Measurements from ENCODE around the gene DENND2A. TPM values are rescaled to one million over a fixed set of nuclear protein-coding genes. Genes with fewer than 3 reads are reported as not detected.

DENND2A gene, protein sequence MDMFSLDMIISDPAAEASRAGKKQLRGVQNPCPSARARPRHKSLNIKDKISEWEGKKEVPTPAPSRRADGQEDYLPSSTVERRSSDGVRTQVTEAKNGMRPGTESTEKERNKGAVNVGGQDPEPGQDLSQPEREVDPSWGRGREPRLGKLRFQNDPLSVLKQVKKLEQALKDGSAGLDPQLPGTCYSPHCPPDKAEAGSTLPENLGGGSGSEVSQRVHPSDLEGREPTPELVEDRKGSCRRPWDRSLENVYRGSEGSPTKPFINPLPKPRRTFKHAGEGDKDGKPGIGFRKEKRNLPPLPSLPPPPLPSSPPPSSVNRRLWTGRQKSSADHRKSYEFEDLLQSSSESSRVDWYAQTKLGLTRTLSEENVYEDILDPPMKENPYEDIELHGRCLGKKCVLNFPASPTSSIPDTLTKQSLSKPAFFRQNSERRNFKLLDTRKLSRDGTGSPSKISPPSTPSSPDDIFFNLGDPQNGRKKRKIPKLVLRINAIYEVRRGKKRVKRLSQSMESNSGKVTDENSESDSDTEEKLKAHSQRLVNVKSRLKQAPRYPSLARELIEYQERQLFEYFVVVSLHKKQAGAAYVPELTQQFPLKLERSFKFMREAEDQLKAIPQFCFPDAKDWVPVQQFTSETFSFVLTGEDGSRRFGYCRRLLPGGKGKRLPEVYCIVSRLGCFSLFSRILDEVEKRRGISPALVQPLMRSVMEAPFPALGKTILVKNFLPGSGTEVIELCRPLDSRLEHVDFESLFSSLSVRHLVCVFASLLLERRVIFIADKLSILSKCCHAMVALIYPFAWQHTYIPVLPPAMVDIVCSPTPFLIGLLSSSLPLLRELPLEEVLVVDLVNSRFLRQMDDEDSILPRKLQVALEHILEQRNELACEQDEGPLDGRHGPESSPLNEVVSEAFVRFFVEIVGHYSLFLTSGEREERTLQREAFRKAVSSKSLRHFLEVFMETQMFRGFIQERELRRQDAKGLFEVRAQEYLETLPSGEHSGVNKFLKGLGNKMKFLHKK
- total RNA-seq (10 to 100 TPM; 10.7 to 16.6 (median 12.3) TPM), polyA plus RNA-seq (8.7 TPM)
- long read RNA-seq, donor 1, partial matches to known transcripts = 7 of 20 reads
- long read RNA-seq, donor 1, other reads (novel, unspliced or antisense) = 2 of 20 reads
- long read RNA-seq, donor 2, transcript DENND2A-201 (19 exons, 3,735 nt) = major isoform, 8 of 30 reads
- long read RNA-seq, donor 2, transcript DENND2A-209 (20 exons, 3,562 nt) = minor isoform, 5 of 30 reads
- long read RNA-seq, donor 2, partial matches to known transcripts = 8 of 30 reads
- long read RNA-seq, donor 2, other reads (novel, unspliced or antisense) = 8 of 30 reads
- long read RNA-seq, donor 3, transcript DENND2A-210 (18 exons, 3,452 nt) = major isoform, 6 of 19 reads
- long read RNA-seq, donor 3, partial matches to known transcripts = 6 of 19 reads
- long read RNA-seq, donor 3, other reads (novel, unspliced or antisense) = 7 of 19 reads
- long read RNA-seq, donor 4, partial matches to known transcripts = 3 of 12 reads
- long read RNA-seq, donor 4, other reads (novel, unspliced or antisense) = 1 of 12 reads

- intact Hi-C loops (cut with DNase I) = no loop called here
- peak; percentile 67 to 78 for ATAC-seq
- H3K27ac ChIP-seq (ENCODE audit: low read length) = peak within 1 kb of the TSS; percentile 80
- H3K9me3 ChIP-seq (ENCODE audit: control insufficient read depth, low read length) = no peaks in the 10 kb centered on the region
- peak within 1 kb of the TSS; percentile 83 for H3K4me3 ChIP-seq (ENCODE audit: low read length)
- peak; percentile 82 to 93 (median 93) for DNase-seq
- no peaks in the 10 kb centered on the region for H3K27me3 ChIP-seq (ENCODE audit: control insufficient read depth, insufficient read depth)
- peaks cover 10% of the 10 kb centered on the region for H3K4me1 ChIP-seq (ENCODE audit: control insufficient read depth, insufficient read depth, low read length)
- WGBS = 4% methylated on average over 78 of the region's 78 CpGs
These were observed at the start of gene DENND2A for GRCh38 chr7:140640727-140641523. TSS of gene DENND2A (minus strand) at chr7:140640813. CDS start at chr7:140602397, 38,416 bp downstream.

- no peak for ATAC-seq
- H3K27ac ChIP-seq (ENCODE audit: low read length) = no peak overlapping the region
- intact Hi-C loops (cut with DNase I) = no loop called here
- peak in 1 of 3 donors; percentile 22 for DNase-seq
- no peaks in the 10 kb centered on the region for H3K9me3 ChIP-seq (ENCODE audit: control insufficient read depth, low read length)
- no peaks in the 10 kb centered on the region for H3K27me3 ChIP-seq (ENCODE audit: control insufficient read depth, insufficient read depth)
- no peaks in the 10 kb centered on the region for H3K4me1 ChIP-seq (ENCODE audit: control insufficient read depth, insufficient read depth, low read length)
- 94% methylated on average over 16 of the region's 16 CpGs for WGBS
- H3K4me3 ChIP-seq (ENCODE audit: low read length) = no peak overlapping the region
These were observed 48.9 kb upstream of the DENND2A start for GRCh38 chr7:140689199-140690152.

DNA sequence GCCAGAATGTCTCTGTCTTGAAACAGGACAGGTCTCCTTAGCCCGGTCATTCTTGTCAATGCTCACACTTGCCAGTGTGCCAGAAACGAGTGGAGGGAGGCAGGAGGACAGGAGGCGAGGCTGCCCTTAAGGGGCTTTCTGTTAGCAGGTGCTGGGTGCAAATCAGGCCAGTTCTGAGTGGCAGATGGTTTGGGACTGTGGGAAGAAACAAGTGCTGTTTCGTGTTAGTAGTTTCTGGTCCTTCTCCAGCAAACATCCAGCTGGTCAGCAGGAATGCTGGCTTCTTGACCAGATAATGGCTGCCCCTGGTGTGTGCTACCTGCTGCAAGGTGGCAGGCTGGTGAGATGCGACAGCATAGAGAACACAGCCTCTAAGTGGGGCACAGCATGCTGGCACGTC lies 47.7 kb upstream of the DENND2A start:
- Histone ChIP-seq H3K4me1 (ENCODE audit: control insufficient read depth, insufficient read depth, low read length) (no peaks in the 10 kb centered on the region), H3K27me3 (ENCODE audit: control insufficient read depth, insufficient read depth) (no peaks in the 10 kb centered on the region), H3K4me3 (ENCODE audit: low read length) (no peak overlapping the region), H3K27ac (ENCODE audit: low read length) (no peak overlapping the region), H3K9me3 (ENCODE audit: control insufficient read depth, low read length) (no peaks in the 10 kb centered on the region)
- intact Hi-C loops (cut with DNase I) = no loop called here
- WGBS = 93% methylated on average over 6 of the region's 6 CpGs
- DNase-seq = no peak
- no peak for ATAC-seq

DNA sequence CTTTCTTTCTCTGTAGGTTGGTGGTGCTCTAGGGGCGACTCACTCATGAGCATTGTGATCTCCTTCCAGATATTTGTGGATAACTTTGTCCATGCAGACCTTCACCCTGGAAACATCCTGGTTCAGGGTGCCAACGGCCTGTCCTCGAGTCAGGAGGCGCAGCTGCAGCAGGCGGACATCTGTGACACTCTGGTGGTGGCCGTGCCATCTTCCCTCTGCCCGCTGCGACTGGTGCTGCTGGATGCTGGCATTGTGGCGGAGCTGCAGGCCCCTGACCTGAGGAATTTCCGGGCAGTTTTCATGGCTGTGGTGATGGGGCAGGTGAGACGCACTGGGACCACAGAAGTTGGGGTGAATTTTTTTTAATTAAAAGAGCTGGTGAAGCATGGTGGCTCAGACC lies 46.3 kb upstream of the DENND2A start:
- DNase-seq (peak in 1 of 3 donors; percentile 26), ATAC-seq (no peak)
- no peaks in the 10 kb centered on the region for H3K9me3 ChIP-seq (ENCODE audit: control insufficient read depth, low read length)
- no peaks in the 10 kb centered on the region for H3K4me1 ChIP-seq (ENCODE audit: control insufficient read depth, insufficient read depth, low read length)
- H3K4me3 ChIP-seq (ENCODE audit: low read length) = no peak overlapping the region
- no peak overlapping the region for H3K27ac ChIP-seq (ENCODE audit: low read length)
- 96% methylated on average over 11 of the region's 11 CpGs for WGBS
- intact Hi-C loops (cut with DNase I) = no loop called here
- no peaks in the 10 kb centered on the region for H3K27me3 ChIP-seq (ENCODE audit: control insufficient read depth, insufficient read depth)

- ATAC-seq = no peak
- intact Hi-C loops (cut with DNase I) = no loop called here
- no peak overlapping the region for H3K27ac ChIP-seq (ENCODE audit: low read length)
- peak in 1 of 3 donors; percentile 20 for DNase-seq
- H3K4me3 ChIP-seq (ENCODE audit: low read length) = no peak overlapping the region
- no peaks in the 10 kb centered on the region for H3K27me3 ChIP-seq (ENCODE audit: control insufficient read depth, insufficient read depth)
- no peaks in the 10 kb centered on the region for H3K9me3 ChIP-seq (ENCODE audit: control insufficient read depth, low read length)
- no peaks in the 10 kb centered on the region for H3K4me1 ChIP-seq (ENCODE audit: control insufficient read depth, insufficient read depth, low read length)
- 66% methylated on average over 10 of the region's 10 CpGs for WGBS
These were observed 44.9 kb upstream of the DENND2A start for GRCh38 chr7:140685407-140686087.

DNA sequence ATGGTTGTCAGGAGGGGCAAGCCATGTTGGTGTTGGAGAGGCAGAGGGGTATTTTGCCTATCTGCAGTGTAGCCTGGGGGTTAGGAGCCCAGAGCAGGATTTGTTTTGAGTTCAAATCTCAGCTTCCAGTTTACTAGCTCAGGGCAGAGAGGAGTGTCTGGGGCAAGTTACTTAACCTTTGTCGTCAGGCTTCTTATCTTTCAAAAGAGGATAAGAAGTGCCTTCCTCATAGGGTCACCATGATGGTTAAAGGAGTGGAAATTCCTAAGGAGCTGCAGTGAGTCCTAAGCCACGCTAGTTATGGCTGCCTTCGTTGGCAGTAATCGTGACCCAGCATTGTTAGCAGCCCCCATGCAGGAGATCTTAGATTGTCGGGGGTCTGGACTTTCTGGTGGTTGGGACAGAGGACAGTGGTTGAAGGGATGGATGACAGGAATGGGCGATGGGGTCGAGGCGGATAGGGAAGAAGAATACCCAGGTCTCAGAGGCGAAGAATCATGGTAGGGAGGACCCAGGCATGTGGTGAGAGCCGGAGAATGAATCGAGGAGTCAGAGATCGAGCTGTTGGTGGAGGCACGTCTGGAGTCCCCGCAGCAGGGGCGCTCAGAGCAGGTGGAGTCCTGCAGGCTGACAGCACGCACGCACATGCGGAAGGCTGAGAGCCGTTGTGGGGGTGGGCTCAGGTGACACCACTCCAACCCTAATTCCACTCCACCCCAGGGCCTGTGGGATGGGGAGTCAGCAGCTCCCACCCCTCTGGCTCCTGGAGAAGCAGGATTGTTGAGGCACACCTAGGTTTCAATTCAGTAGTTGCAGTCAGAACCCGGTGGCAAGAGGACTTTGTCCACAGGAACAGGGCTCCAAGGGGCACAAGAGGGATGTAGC lies 43.7 kb upstream of the DENND2A start:
- Histone ChIP-seq H3K4me1 (ENCODE audit: control insufficient read depth, insufficient read depth, low read length) (no peaks in the 10 kb centered on the region), H3K27ac (ENCODE audit: low read length) (no peak overlapping the region), H3K9me3 (ENCODE audit: control insufficient read depth, low read length) (no peaks in the 10 kb centered on the region), H3K27me3 (ENCODE audit: control insufficient read depth, insufficient read depth) (no peaks in the 10 kb centered on the region), H3K4me3 (ENCODE audit: low read length) (no peak overlapping the region)
- WGBS = 89% methylated on average over 20 of the region's 20 CpGs
- ATAC-seq = peak in 1 of 2 donors; percentile 37
- peak in 1 of 3 donors; percentile 13 for DNase-seq
- intact Hi-C loops (cut with DNase I) = no loop called here

DNA sequence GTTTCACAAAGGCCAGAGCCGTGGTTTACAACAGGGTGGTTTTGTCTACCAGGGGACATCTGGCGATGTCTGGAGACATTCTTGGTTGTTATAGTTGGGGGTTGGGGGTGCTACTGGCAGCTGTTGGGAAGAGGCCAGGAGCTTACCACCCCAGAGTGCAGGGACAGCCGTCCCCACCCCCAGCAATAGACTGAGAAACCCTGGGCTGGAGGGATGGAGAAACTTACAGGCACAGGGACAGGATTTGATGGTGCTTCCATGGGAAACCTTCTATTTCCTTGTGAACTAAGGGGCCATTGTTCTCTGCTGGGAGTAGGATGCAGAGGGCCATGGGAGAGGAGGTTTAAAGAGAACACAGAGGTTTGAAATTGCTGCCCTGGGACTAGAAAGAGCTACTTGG lies 43.0 kb upstream of the DENND2A start:
- H3K27ac ChIP-seq (ENCODE audit: low read length) = no peak overlapping the region
- no peaks in the 10 kb centered on the region for H3K9me3 ChIP-seq (ENCODE audit: control insufficient read depth, low read length)
- H3K4me3 ChIP-seq (ENCODE audit: low read length) = no peak overlapping the region
- DNase-seq = peak in 1 of 3 donors; percentile 22
- ATAC-seq = no peak
- no peaks in the 10 kb centered on the region for H3K27me3 ChIP-seq (ENCODE audit: control insufficient read depth, insufficient read depth)
- WGBS = 78% methylated on average over 3 of the region's 3 CpGs
- no peaks in the 10 kb centered on the region for H3K4me1 ChIP-seq (ENCODE audit: control insufficient read depth, insufficient read depth, low read length)
- intact Hi-C loops (cut with DNase I) = no loop called here

DNA sequence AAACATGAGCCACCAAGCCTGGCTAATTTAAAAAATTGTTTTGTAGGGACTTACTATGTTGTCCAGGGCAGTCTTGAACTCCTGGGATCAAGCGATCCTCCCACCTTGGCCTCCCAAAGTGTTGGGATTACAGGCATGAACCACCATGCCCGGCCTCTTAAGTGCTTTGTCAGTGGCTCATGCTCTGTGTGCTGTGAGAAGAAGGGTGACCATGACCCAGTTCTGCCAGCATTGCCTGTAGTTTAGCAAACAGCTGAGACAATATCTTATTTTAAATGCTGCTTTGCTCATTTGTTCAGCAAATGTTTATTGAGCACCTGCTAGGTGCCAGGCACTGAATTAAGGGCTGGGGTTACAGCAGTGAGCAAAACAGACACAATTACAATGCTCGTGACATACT lies 41.2 kb upstream of the DENND2A start:
- Histone ChIP-seq H3K4me3 (ENCODE audit: low read length) (no peak overlapping the region), H3K4me1 (ENCODE audit: control insufficient read depth, insufficient read depth, low read length) (no peaks in the 10 kb centered on the region), H3K27ac (ENCODE audit: low read length) (no peak overlapping the region), H3K9me3 (ENCODE audit: control insufficient read depth, low read length) (no peaks in the 10 kb centered on the region), H3K27me3 (ENCODE audit: control insufficient read depth, insufficient read depth) (no peaks in the 10 kb centered on the region)
- WGBS = 97% methylated on average over 3 of the region's 3 CpGs
- intact Hi-C loops (cut with DNase I) = no loop called here
- no peak for ATAC-seq
- DNase-seq = no peak
